Neural cell (in vitro differentiated cells): ENCODE results near the gene LVRN. TPM values are rescaled to one million over a fixed set of nuclear protein-coding genes. Genes with fewer than 3 reads are reported as not detected.
"Not testable (repeated sequence)": the region's sequence is repeated elsewhere in the genome, so short reads cannot be mapped to it uniquely, and the experiment has no call there.

Experiments used
- H2AFZ ChIP-seq: fragments of 200-600, 300-800 bp; sonication (generic), shearing (Covaris generic); 2 replicates; pipeline ENCODE4 v1.6.0; 2014; ENCODE audit warnings: low read depth, mild to moderate bottlenecking, antibody characterized with exemption, low read length, moderate library complexity
- H3F3A ChIP-seq: fragments of 200-600 bp; shearing (Covaris generic); 2 replicates; pipeline ENCODE4 v1.6.1; 2016; ENCODE audit warnings: mild to moderate bottlenecking, moderate library complexity, mixed read lengths, antibody characterized with exemption, low read length; ENCODE audit not compliant: insufficient read depth, poor library complexity, severe bottlenecking
- H3K27ac ChIP-seq: fragments of 200-600, 300-800 bp; sonication (generic), shearing (Covaris generic); 2 replicates; pipeline ENCODE4 v1.5.1; 2014; ENCODE audit warnings: mild to moderate bottlenecking, low read length, moderate library complexity
- H3K27me3 ChIP-seq: fragments of 300-800, 200-600 bp; sonication (generic), shearing (Covaris generic); 2 replicates; pipeline ENCODE4 v1.6.0; 2014; ENCODE audit warnings: mild to moderate bottlenecking, low read depth, low read length, moderate library complexity; ENCODE audit not compliant: insufficient read depth
- H3K36me3 ChIP-seq: fragments of 300-800, 200-600 bp; sonication (generic), shearing (Covaris generic); 2 replicates; pipeline ENCODE4 v1.5.1; 2014; ENCODE audit warnings: mild to moderate bottlenecking, antibody characterized with exemption, low read length, moderate library complexity; ENCODE audit not compliant: insufficient read depth
- H3K4me2 ChIP-seq: fragments of 300-800, 200-600 bp; sonication (generic), shearing (Covaris generic); 2 replicates; pipeline ENCODE4 v1.6.0; 2014; ENCODE audit warnings: mild to moderate bottlenecking, low read length
- H3K4me3 ChIP-seq: fragments of 300-800, 200-600 bp; sonication (generic), shearing (Covaris generic); 2 replicates; pipeline ENCODE4 v1.5.1; 2014; ENCODE audit warnings: mild to moderate bottlenecking, low read length, moderate library complexity
- H3K79me2 ChIP-seq: fragments of 200-600 bp; shearing (Covaris generic); replicated peaks from 2 replicates; pipeline ENCODE4 v1.6.0; 2014; ENCODE audit warnings: mild to moderate bottlenecking, low read length, moderate library complexity; ENCODE audit not compliant: insufficient read depth
- H3K9ac ChIP-seq: fragments of 300-800, 200-600 bp; sonication (generic), shearing (Covaris generic); 2 replicates; pipeline ENCODE4 v1.6.1; 2016; ENCODE audit warnings: mild to moderate bottlenecking, low read length, mixed read lengths
- H3K9me2 ChIP-seq: fragments of 200-600 bp; shearing (Covaris generic); 2 replicates; pipeline ENCODE4 v1.6.1; 2016; ENCODE audit warnings: mild to moderate bottlenecking, low read length, mixed read lengths; ENCODE audit not compliant: insufficient read depth
- H3K9me3 ChIP-seq: fragments of 200-600, 300-800 bp; sonication (generic), shearing (Covaris generic); 2 replicates; pipeline ENCODE4 v1.6.1; 2016; ENCODE audit warnings: mild to moderate bottlenecking, mixed run types, low read length, moderate library complexity, mixed read lengths
- H4K20me1 ChIP-seq: fragments of 200-600 bp; shearing (Covaris generic); 2 replicates; pipeline ENCODE4 v1.6.1; 2016; ENCODE audit warnings: mild to moderate bottlenecking, mixed run types; ENCODE audit not compliant: insufficient read depth
- CTCF ChIP-seq: fragments of 450-650 bp; IDR thresholded peaks from 2 replicates; pipeline ENCODE4 v1.5.1; 2014; ENCODE audit warnings: antibody characterized with exemption, mild to moderate bottlenecking, moderate library complexity; ENCODE audit not compliant: poor library complexity, severe bottlenecking
- EP300 ChIP-seq: fragments of 450-650 bp; conservative IDR thresholded peaks from 2 replicates; pipeline ENCODE4 v1.6.1; 2014; ENCODE audit warnings: antibody characterized with exemption, mild to moderate bottlenecking, moderate library complexity; ENCODE audit not compliant: poor library complexity, severe bottlenecking
- EZH2 ChIP-seq: fragments of 200-600, 300-800 bp; shearing (Covaris generic), sonication (generic); IDR thresholded peaks from 2 replicates; pipeline ENCODE4 v1.6.1; 2014; ENCODE audit warnings: antibody characterized with exemption, low read length, borderline replicate concordance, mild to moderate bottlenecking; ENCODE audit not compliant: insufficient read depth, poor library complexity, severe bottlenecking
- MXI1 ChIP-seq: fragments of 450-650 bp; conservative IDR thresholded peaks from 2 replicates; pipeline ENCODE4 v1.6.1; 2014; ENCODE audit warnings: antibody characterized with exemption, mild to moderate bottlenecking; ENCODE audit not compliant: poor library complexity, severe bottlenecking
- POLR2AphosphoS5 ChIP-seq: IDR thresholded peaks from 2 replicates; pipeline ENCODE4 v1.6.1; 2012
- REST ChIP-seq: IDR thresholded peaks from 2 replicates; pipeline ENCODE4 v1.6.1; 2012; ENCODE audit warnings: borderline replicate concordance
- SMC3 ChIP-seq: fragments of 450-650 bp; conservative IDR thresholded peaks from 2 replicates; pipeline ENCODE4 v1.6.1; 2014; ENCODE audit warnings: antibody characterized with exemption, mild to moderate bottlenecking, moderate library complexity; ENCODE audit not compliant: poor library complexity
- polyA plus RNA-seq: library from polyadenylated mRNA; depleted of rRNA; stranded (reverse); fragments of >200 nt; gene quantifications from 2 replicates; pipeline ENCODE4 v1.2.3, GENCODE V29; 2014

Gene LVRN
- polyA plus RNA-seq, 1 donor from 2014 or later = 3.5 TPM

GRCh38 chr5:115920171-115920725 lies 42.0 kb upstream of the LVRN start:
- no peaks in the 10 kb centered on the region for H4K20me1 ChIP-seq
- H2AFZ ChIP-seq = no peak overlapping the region
- no peaks in the 10 kb centered on the region for H3K36me3 ChIP-seq
- H3K27me3 ChIP-seq = no peaks in the 10 kb centered on the region
- H3K9me3 ChIP-seq = no peaks in the 10 kb centered on the region
- H3F3A ChIP-seq = no peaks in the 10 kb centered on the region
- no peaks in the 10 kb centered on the region for H3K79me2 ChIP-seq
- no peak overlapping the region for H3K4me2 ChIP-seq
- no peak overlapping the region for H3K27ac ChIP-seq
- no peak overlapping the region for H3K9ac ChIP-seq
- H3K4me3 ChIP-seq = no peak overlapping the region
- TF ChIP-seq EZH2 = no peak
- TF ChIP-seq MXI1 = no peak
- TF ChIP-seq SMC3 = no peak
- TF ChIP-seq REST = no peak
- TF ChIP-seq POLR2AphosphoS5 = no peak
- no peak for TF ChIP-seq EP300
- TF ChIP-seq CTCF = no peak
- H3K9me2 ChIP-seq = no peaks in the 10 kb centered on the region

- not testable (repeated sequence) for H3K36me3 ChIP-seq, H3K9ac ChIP-seq, H2AFZ ChIP-seq, H3K4me2 ChIP-seq, H3K79me2 ChIP-seq, H3K27ac ChIP-seq, H3K9me2 ChIP-seq, H4K20me1 ChIP-seq, H3K4me3 ChIP-seq, H3K27me3 ChIP-seq, H3F3A ChIP-seq, H3K9me3 ChIP-seq
Measured at GRCh38 chr5:115928578-115929407, 33.5 kb upstream of the LVRN start.

GRCh38 chr5:115930171-115930570 lies 32.1 kb upstream of the LVRN start:
- H3K36me3 ChIP-seq, H3K4me3 ChIP-seq, H3K27me3 ChIP-seq, H3K9me2 ChIP-seq, H3K9ac ChIP-seq, H2AFZ ChIP-seq, H3K79me2 ChIP-seq, H3K9me3 ChIP-seq, H3F3A ChIP-seq, H3K4me2 ChIP-seq, H3K27ac ChIP-seq, H4K20me1 ChIP-seq: not testable (repeated sequence)
